ENCODE results near the gene FGF2.
"Not testable (repeated sequence)": the region's sequence is repeated elsewhere in the genome, so short reads cannot be mapped to it uniquely, and the experiment has no call there.

The FGF2 gene

DNA sequence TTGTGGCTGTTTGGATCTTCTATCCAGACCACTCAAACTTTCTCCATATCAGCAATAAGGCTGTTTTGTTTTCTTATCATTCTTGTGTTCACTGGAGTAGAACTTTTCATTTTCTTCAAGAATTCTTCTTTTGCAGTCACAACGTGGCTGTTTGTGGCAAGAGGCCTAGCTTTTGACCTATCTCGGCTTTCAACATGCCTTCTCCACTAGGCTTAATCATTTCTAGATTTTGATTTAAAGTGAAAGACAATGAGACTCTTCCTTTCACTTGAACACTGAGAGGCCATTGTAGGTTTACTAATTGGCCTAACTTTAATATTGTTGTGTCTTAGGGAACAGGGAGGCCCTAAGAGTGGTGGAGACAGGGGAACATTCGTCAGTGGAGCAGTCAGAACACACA, 19.1 kb downstream of the FGF2 start:
- DNase-seq (ENCODE audit: insufficient read length, low spot score) (no peak), FAIRE-seq (no peak)
- TF ChIP-seq CTCF (IDR thresholded peaks at IDR 0.05; ENCODE audit: insufficient read depth, missing control alignments), result no peak

- DNase-seq (ENCODE audit: insufficient read length, low spot score) (no peak), FAIRE-seq (no peak)
- TF ChIP-seq CTCF (IDR thresholded peaks at IDR 0.05; ENCODE audit: insufficient read depth, missing control alignments), result no peak
Observed at GRCh38 chr4:122847931-122848330, 21.3 kb downstream of the FGF2 start.

GRCh38 chr4:122849789-122850188, 23.2 kb downstream of the FGF2 start:
- not testable (repeated sequence) for FAIRE-seq; DNase-seq (ENCODE audit: insufficient read length, low spot score)

- no peak for TF ChIP-seq CTCF (IDR thresholded peaks at IDR 0.05; ENCODE audit: insufficient read depth, missing control alignments)
- DNase-seq (ENCODE audit: insufficient read length, low spot score), result no peak
- FAIRE-seq, result no peak
Observed at GRCh38 chr4:122851568-122851967, 24.9 kb downstream of the FGF2 start.

DNA sequence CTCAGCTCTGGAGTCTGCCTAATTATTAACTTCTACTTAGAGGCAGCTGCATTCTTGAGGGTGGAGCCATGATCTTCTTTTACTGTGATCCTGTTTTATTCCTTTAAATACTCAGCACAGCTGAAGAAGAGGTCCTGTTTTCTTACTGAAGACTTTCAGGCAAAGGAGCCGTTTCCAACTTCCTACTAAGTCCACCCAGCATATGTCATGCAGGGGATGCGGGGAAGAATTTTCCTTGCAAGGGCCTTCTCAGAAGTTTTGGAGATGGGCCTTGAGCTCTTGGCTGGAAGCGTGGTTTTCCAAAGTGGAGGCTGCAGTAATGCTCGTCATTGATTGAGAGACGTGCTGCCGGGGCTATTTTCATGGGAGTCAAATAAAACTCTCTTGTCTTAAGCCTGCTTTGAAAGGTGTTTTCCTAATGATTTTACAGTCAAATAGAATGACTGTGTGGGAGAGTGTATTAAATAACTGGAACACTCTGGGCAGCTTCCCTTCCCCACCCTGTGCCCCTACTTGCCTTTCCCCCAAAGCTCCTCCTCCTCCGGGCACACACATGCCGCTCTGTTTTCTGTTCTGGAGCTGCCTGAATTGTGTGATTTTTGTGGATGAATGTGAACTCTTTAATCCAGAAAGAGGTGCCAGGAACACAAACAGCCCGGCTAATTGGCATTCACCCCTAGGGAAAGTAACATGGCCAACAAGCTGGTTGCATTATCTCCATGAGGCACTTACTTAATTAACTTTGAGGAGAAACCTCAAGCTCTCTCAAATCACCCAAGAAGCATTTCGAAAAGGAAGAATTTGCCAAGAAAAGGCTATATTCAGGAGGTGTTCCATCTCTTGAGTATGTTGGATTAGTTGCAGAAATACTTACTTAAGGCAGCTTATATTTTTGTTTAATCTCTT, 28.1 kb downstream of the FGF2 start:
- no peak for TF ChIP-seq CTCF (IDR thresholded peaks at IDR 0.05; ENCODE audit: insufficient read depth, missing control alignments)
- FAIRE-seq (no peak), DNase-seq (ENCODE audit: insufficient read length, low spot score) (peak; percentile 10)

DNA sequence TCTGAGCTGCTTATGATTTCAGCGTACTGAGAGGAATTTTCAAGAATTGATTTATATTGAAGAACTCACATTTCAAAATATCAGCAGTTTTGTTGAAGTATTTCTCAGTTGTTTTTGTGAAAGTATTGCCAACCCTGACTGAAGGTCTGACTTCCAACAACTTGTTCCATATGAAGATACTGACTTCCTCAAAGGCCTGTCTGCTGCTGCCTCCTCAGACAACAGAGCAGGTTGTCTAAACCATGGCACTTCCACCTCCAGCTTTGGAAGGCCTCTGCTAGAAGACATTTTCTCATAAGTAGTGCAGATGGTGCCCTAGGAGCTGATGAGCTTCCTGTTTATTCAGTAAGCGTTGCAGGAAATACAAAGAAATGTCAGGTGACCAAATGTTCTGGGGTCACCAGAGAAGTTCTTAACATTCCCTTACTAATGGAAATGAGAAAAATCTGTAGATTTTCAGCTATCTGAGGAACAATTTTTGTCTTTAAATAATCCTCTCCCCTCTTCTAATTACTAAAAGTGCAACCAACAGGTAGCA, 28.8 kb downstream of the FGF2 start:
- TF ChIP-seq CTCF (IDR thresholded peaks at IDR 0.05; ENCODE audit: insufficient read depth, missing control alignments), result no peak
- FAIRE-seq, result peak; percentile 84
- no peak for DNase-seq (ENCODE audit: insufficient read length, low spot score)

DNA sequence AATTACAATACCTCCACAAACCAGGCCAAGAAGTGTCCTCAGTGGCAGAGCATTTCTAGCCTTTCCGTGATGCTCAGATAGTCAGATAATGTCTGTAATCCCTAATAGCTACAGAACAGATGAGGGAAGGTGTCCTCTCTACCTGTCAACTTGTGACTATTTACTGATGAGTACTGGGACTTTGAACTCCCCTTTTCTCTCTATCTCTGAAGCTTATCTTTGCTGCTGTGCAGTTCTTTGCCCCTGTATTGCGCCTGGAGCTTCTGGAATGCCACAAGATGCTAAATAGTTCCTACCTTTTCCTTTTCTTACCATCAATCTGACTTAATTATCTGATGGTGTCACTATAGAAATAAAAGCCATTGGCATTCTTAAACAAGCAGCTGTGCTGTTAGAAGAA, 30.5 kb downstream of the FGF2 start:
- DNase-seq (ENCODE audit: insufficient read length, low spot score) (no peak), FAIRE-seq (no peak)
- TF ChIP-seq CTCF (IDR thresholded peaks at IDR 0.05; ENCODE audit: insufficient read depth, missing control alignments), result no peak

Measured in D721Med (cell line).